ENCODE data around the gene DYNC2LI1. TPM values are rescaled to one million over a fixed set of nuclear protein-coding genes. Genes with fewer than 3 reads are reported as not detected.

DYNC2LI1 gene
- total and polyA plus RNA-seq, 2 of the 8 experiments (the other 6 are each of a cell fraction or from before 2014, with no cell fraction given) = 3.9 to 7.6 TPM

GRCh38 chr2:43825841-43826240 lies 52.0 kb downstream of the DYNC2LI1 start:
- no peak overlapping the region for H2BK12ac ChIP-seq (ENCODE audit: low read depth, low read length)
- H3K18ac ChIP-seq (ENCODE audit: extremely low read depth, low read length) = no peak overlapping the region
- no peaks in the 10 kb centered on the region for H4K20me1 ChIP-seq (replicated peaks in 1 of 2; ENCODE audit: control insufficient read depth in 1 of 2, insufficient read depth in 2 of 2, low read length in 2 of 2)
- no peak overlapping the region for H4K8ac ChIP-seq (ENCODE audit: extremely low read depth, insufficient read depth, low read length)
- H3K4me2 ChIP-seq (ENCODE audit: insufficient read depth in 1 of 2, low read depth in 2 of 2, low read length in 2 of 2) = no peak overlapping the region
- H4K5ac ChIP-seq (ENCODE audit: insufficient read length, low read depth, low read length) = no peak overlapping the region
- H3K14ac ChIP-seq (ENCODE audit: insufficient read length) = no peak overlapping the region
- no peak overlapping the region for H3K56ac ChIP-seq (replicated peaks; ENCODE audit: insufficient read length, low read depth, low read length)
- H3K9ac ChIP-seq (replicated peaks in 1 of 4; ENCODE audit: extremely low read depth in 1 of 4, low read depth in 3 of 4, low read length in 3 of 4) = no peak overlapping the region
- no peak overlapping the region for H4K91ac ChIP-seq (replicated peaks; ENCODE audit: insufficient read length, low read length)
- POLR2A ChIA-PET (ENCODE audit: partially characterized antibody) = no interaction called here
- WGBS, 2 experiments (ENCODE audit: extremely low coverage in 1 of 2, insufficient coverage in 1 of 2, insufficient read length in 1 of 2, insufficient replicate concordance in 2 of 2, low coverage in 1 of 2, low lambda C conversion rate in 2 of 2, missing lambda C conversion rate in 1 of 2) = 91% methylated on average over 3 of the region's 3 CpGs; no CpG with 5 or more reads in 1 of the 2 experiments
- H3K79me1 ChIP-seq (ENCODE audit: low read depth, low read length) = no peaks in the 10 kb centered on the region
- H3K23ac ChIP-seq (ENCODE audit: insufficient read length) = no peak overlapping the region
- no peak overlapping the region for H3K4me3 ChIP-seq (ENCODE audit: extremely low read depth in 1 of 4, insufficient read depth in 2 of 4, low read depth in 3 of 4, low read length in 4 of 4)
- H2BK120ac ChIP-seq (replicated peaks; ENCODE audit: low read depth, low read length) = no peak overlapping the region
- no peaks in the 10 kb centered on the region for H3K27me3 ChIP-seq (replicated peaks in 1 of 4; ENCODE audit: control insufficient read depth in 3 of 4, extremely low read depth in 1 of 4, insufficient read depth in 3 of 4, low read length in 3 of 4)
- no peak overlapping the region for H2BK20ac ChIP-seq (ENCODE audit: low read length)
- no peaks in the 10 kb centered on the region for H3K79me2 ChIP-seq (ENCODE audit: control insufficient read depth in 1 of 2, insufficient read depth in 2 of 2, low read length in 2 of 2)
- H2BK15ac ChIP-seq (ENCODE audit: low read length) = no peak overlapping the region
- FAIRE-seq (no peak), DNase-seq (ENCODE audit: low read depth in 1 of 2, low spot score in 2 of 2) (peak in 1 of 2 experiments; percentile 3)
- peaks cover 0 to 3% (median 1%) of the 10 kb centered on the region in 4 experiments; a peak in 2 of 7 replicates for H3K4me1 ChIP-seq (replicated peaks in 1 of 4; ENCODE audit: control insufficient read depth in 3 of 4, insufficient read depth in 4 of 4, low read length in 3 of 4)
- H3K4ac ChIP-seq (replicated peaks; ENCODE audit: insufficient read length, low read depth, low read length) = no peak overlapping the region
- no peaks in the 10 kb centered on the region for H3K23me2 ChIP-seq (ENCODE audit: low read depth, low read length)
- no peaks in the 10 kb centered on the region for H3K36me3 ChIP-seq (ENCODE audit: control insufficient read depth in 2 of 4, insufficient read depth in 4 of 4, low read length in 3 of 4)
- H2BK5ac ChIP-seq (ENCODE audit: low read depth, low read length) = no peak overlapping the region
- H3K27ac ChIP-seq (ENCODE audit: low read depth, low read length) = no peak overlapping the region
- CTCF ChIA-PET (ENCODE audit: partially characterized antibody) = interaction anchor here (1.0 to 1.8 kb wide), 4 partner anchors 10 to 221 kb away, joined by 3 to 6 read pairs (median 4); no protein-coding TSS in a partner anchor
- no peak overlapping the region for H2AK5ac ChIP-seq (ENCODE audit: low read depth, low read length)
- no peaks in the 10 kb centered on the region for H3K9me3 ChIP-seq (ENCODE audit: insufficient read depth in 2 of 2, low read depth in 1 of 2, low read length in 1 of 2)
- no peak overlapping the region for H2AFZ ChIP-seq (ENCODE audit: low read length)
- TF ChIP-seq RNF2 (IDR thresholded peaks at IDR 0.05; ENCODE audit: borderline replicate concordance, low read depth, low read length, missing control alignments, poor library complexity, severe bottlenecking) = no peak
- TF ChIP-seq YY1 (IDR thresholded peaks at IDR 0.05; ENCODE audit: low read depth, low read length) = no peak
- no peak for TF ChIP-seq EZH2 (IDR thresholded peaks at IDR 0.05; ENCODE audit: low read depth, low read length, severe bottlenecking)
- no peak for TF ChIP-seq ATF2 (IDR thresholded peaks at IDR 0.05; ENCODE audit: low read length)
- TF ChIP-seq FOSL1 (IDR thresholded peaks at IDR 0.05; ENCODE audit: insufficient read depth, low read depth, low read length) = no peak
- no peak for TF ChIP-seq EGR1 (IDR thresholded peaks at IDR 0.05; ENCODE audit: borderline replicate concordance, low read depth, low read length)
- no peak for TF ChIP-seq MAX (IDR thresholded peaks at IDR 0.05)
- TF ChIP-seq POLR2A (IDR thresholded peaks at IDR 0.05; ENCODE audit: control extremely low read depth in 1 of 2, low read depth in 2 of 2, low read length in 2 of 2) = no peak
- no peak for TF ChIP-seq JUN (IDR thresholded peaks at IDR 0.05; ENCODE audit: low read depth, low read length)
- no peak for TF ChIP-seq CTBP2 (IDR thresholded peaks at IDR 0.05; ENCODE audit: borderline replicate concordance, insufficient read depth, insufficient read length, low read length)
- TF ChIP-seq GTF2F1 (IDR thresholded peaks at IDR 0.05; ENCODE audit: borderline replicate concordance, low read depth, low read length) = no peak
